Esophagus muscularis mucosa (tissue), 4 donors: ENCODE data around the gene UBASH3B. TPM values are rescaled to one million over a fixed set of nuclear protein-coding genes. Genes with fewer than 3 reads are reported as not detected.

Experiments
- DNase-seq: peaks from one replicate; pipeline ENCODE4 v3.0.0-alpha.2; 2017; ENCODE audit errors: extremely low spot score
- H3K27ac ChIP-seq, 4 donors: fragments of 200-600 bp; sonication (generic); replicated peaks in 1 of 4; 1 replicate in 3 of 4; 2 replicates in 1 of 4; pipeline ENCODE4 v1.5.1; 2016 to 2019; ENCODE audit warnings: mild to moderate bottlenecking in 1 of 4
- H3K27me3 ChIP-seq, 4 donors: fragments of 200-600 bp; sonication (generic); one replicate each; pipeline versions ENCODE4 v1.5.1 to v1.6.0; 2016 to 2019
- H3K36me3 ChIP-seq, 4 donors: fragments of 200-600 bp; sonication (generic); one replicate each; pipeline ENCODE4 v1.5.1; 2016 to 2019
- H3K4me1 ChIP-seq, 4 donors: fragments of 200-600 bp; sonication (generic); one replicate each; pipeline ENCODE4 v1.5.1; 2016 to 2019
- H3K4me3 ChIP-seq, 4 donors: fragments of 200-600 bp; sonication (generic); 1 replicate in 2 of 4; 2 replicates in 2 of 4; pipeline ENCODE4 v1.5.1; 2016 to 2019; ENCODE audit warnings: mild to moderate bottlenecking in 4 of 4, moderate library complexity in 1 of 4
- H3K9me3 ChIP-seq, 4 donors: fragments of 200-600 bp; sonication (generic); 1 replicate in 3 of 4; 2 replicates in 1 of 4; pipeline ENCODE4 v1.5.1; 2016 to 2019
- EP300 ChIP-seq: sonication (generic); formaldehyde crosslinking; IDR thresholded peaks from one replicate; pipeline ENCODE4 v1.6.1; 2017; ENCODE audit warnings: antibody characterized with exemption
- POLR2A ChIP-seq: fragments of 450-650 bp; IDR thresholded peaks from one replicate; pipeline ENCODE4 v1.6.1; 2017; ENCODE audit warnings: antibody characterized with exemption, moderate library complexity, mild to moderate bottlenecking, low read depth
- POLR2AphosphoS5 ChIP-seq, 2 donors: sonication (generic); formaldehyde crosslinking; IDR thresholded peaks; one replicate each; pipeline ENCODE4 v1.6.1; 2017; ENCODE audit warnings: antibody characterized with exemption in 2 of 2
- WGBS: methylation state at CpG from one replicate; pipeline ENCODE4 v1.1.5; 2018; 5-methylcytosine and 5-hydroxymethylcytosine counted together
- intact Hi-C: fragments of 100-400 bp; cut with DNase I; formaldehyde crosslinking; loops from one replicate; pipeline ENCODE4 v1.15.1; 2023
- total RNA-seq, 4 donors: library from RNA; depleted of rRNA; stranded (reverse); fragments of >200 nt; gene quantifications; one replicate each; pipeline versions ENCODE4 v1.1.0 to v1.2.1, GENCODE V29; 2016
- TF ChIP-seq, protein P1 (sequence below), 3 experiments: fragments of 200-600 bp in 2 of 3; fragments of 450-650 bp in 1 of 3; sonication (generic) in 2 of 3; IDR thresholded peaks; one replicate each; pipeline ENCODE4 v1.5.1; 2017 to 2019; ENCODE audit warnings: antibody characterized with exemption in 3 of 3, mild to moderate bottlenecking in 2 of 3, moderate library complexity in 1 of 3

The UBASH3B gene
- total RNA-seq, 4 donors from 2014 or later, result 0.42 to 6.8 (median 1.7) TPM

GRCh38 chr11:122833846-122834464, 178.4 kb downstream of the UBASH3B start:
- TF ChIP-seq EP300, result no peak
- TF ChIP-seq POLR2AphosphoS5 (IDR thresholded peaks at IDR 0.05), result no peak
- TF ChIP-seq, protein P1, sequence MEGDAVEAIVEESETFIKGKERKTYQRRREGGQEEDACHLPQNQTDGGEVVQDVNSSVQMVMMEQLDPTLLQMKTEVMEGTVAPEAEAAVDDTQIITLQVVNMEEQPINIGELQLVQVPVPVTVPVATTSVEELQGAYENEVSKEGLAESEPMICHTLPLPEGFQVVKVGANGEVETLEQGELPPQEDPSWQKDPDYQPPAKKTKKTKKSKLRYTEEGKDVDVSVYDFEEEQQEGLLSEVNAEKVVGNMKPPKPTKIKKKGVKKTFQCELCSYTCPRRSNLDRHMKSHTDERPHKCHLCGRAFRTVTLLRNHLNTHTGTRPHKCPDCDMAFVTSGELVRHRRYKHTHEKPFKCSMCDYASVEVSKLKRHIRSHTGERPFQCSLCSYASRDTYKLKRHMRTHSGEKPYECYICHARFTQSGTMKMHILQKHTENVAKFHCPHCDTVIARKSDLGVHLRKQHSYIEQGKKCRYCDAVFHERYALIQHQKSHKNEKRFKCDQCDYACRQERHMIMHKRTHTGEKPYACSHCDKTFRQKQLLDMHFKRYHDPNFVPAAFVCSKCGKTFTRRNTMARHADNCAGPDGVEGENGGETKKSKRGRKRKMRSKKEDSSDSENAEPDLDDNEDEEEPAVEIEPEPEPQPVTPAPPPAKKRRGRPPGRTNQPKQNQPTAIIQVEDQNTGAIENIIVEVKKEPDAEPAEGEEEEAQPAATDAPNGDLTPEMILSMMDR (IDR thresholded peaks at IDR 0.05), result no peak
- TF ChIP-seq POLR2A, result no peak
- no peak overlapping the region for H3K4me3 ChIP-seq
- intact Hi-C loops, result no loop called here
- 82% methylated on average over 7 of the region's 7 CpGs for WGBS
- H3K27ac ChIP-seq, result no peak overlapping the region
- H3K4me1 ChIP-seq, result no peaks in the 10 kb centered on the region
- no peaks in the 10 kb centered on the region for H3K27me3 ChIP-seq
- H3K9me3 ChIP-seq, result no peaks in the 10 kb centered on the region
- no peaks in the 10 kb centered on the region for H3K36me3 ChIP-seq
- no peak for DNase-seq

GRCh38 chr11:122836916-122837315, 181.4 kb downstream of the UBASH3B start:
- H3K9me3 ChIP-seq, result no peaks in the 10 kb centered on the region
- H3K36me3 ChIP-seq, result no peaks in the 10 kb centered on the region
- no peaks in the 10 kb centered on the region for H3K27me3 ChIP-seq
- H3K27ac ChIP-seq, result no peak overlapping the region
- DNase-seq, result no peak
- H3K4me1 ChIP-seq, result no peaks in the 10 kb centered on the region
- intact Hi-C loops, result no loop called here
- TF ChIP-seq POLR2A (no peak), POLR2AphosphoS5 (IDR thresholded peaks at IDR 0.05) (no peak), EP300 (no peak)
- H3K4me3 ChIP-seq, result no peak overlapping the region

DNA sequence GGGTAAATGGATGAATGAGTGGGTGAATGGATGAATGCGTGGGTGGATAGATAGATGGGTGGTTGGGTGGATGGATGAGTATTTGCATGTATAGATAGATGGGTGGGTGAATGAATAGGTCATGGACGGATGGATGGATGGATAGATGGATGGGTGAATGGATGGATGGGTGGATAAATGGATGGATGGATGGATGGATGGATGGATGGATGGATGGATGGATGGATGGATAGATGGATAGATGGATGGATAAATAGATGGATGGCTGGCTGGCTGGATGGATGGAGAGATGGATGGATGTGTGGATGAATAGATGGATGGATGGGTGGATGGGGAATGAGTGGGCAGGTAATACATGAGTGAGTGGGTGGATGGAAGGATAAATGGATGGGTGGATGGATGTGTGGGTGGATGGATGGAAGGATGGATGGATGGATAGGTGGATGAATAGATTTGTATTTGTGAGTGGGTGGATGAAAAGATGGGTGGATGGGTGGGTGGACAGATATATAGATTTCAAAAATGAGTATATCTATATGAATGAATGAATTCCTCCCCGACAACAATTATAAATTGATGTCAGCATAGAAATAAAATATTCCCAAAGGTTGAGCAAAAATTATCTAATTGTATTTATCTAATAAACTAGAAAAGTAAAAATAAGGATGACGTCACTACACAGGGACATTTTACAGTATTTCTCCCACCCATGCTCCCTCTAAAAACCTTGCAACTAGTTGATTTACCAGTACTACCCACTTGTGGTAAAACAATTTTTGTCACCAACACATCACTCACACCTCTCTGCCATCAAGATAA, 182.2 kb downstream of the UBASH3B start:
- no peak for TF ChIP-seq EP300
- TF ChIP-seq POLR2AphosphoS5 (IDR thresholded peaks at IDR 0.05), result no peak
- no peak for TF ChIP-seq POLR2A
- TF ChIP-seq, protein P1 (IDR thresholded peaks at IDR 0.05), result no peak
- Histone ChIP-seq H3K9me3 (no peaks in the 10 kb centered on the region), H3K36me3 (no peaks in the 10 kb centered on the region), H3K27ac (no peak overlapping the region), H3K27me3 (no peaks in the 10 kb centered on the region), H3K4me3 (no peak overlapping the region), H3K4me1 (no peaks in the 10 kb centered on the region)
- intact Hi-C loops, result no loop called here
- WGBS, result 84% methylated on average over 4 of the region's 4 CpGs
- DNase-seq, result no peak

DNA sequence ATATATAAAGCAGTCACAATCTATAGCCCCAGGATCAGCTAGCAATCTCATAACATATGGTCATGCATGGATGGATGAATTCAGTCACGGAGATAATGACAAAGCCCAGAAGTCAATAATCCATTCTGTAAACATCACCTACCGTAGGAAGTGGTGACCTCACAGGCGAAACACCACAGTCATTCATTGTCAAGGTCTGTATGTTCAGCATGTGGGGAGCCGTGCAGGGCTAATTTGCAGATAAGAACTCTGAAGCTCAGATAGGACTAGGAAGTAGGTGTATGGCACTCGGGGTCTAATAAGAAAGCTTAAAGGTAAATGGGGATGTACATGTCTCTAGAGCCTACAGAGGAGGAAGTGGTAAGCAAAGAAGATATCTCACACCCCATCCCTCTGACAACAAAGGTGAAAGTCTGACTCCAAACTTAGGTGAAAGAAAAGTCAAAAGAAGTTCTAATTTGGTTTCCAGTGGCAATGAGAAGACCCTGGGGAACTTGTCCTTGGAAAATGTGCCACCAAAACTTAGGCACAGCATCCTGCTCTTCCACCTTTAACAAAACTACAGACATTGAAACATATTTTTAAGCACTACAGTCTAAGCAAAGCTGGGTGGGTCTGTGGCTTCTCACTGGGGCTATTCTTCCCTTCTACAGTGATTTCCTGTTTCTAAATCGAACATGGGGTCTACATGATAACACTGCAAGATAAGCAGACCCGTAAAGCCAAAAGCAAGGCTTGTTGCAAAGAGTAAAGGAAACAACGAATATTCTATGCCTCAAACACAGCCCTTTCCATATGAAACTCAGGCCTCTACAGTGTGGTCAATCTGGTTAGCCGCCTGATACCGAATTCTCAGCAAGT, 188.0 kb downstream of the UBASH3B start:
- DNase-seq, result peak; percentile 66
- H3K36me3 ChIP-seq, result no peaks in the 10 kb centered on the region
- intact Hi-C loops, result no loop called here
- no peaks in the 10 kb centered on the region for H3K27me3 ChIP-seq
- TF ChIP-seq POLR2A (no peak), EP300 (no peak), POLR2AphosphoS5 (IDR thresholded peaks at IDR 0.05) (no peak)
- TF ChIP-seq, protein P1 (IDR thresholded peaks at IDR 0.05), result no peak
- H3K27ac ChIP-seq, result no peak overlapping the region
- 66% methylated on average over 10 of the region's 10 CpGs for WGBS
- no peak overlapping the region for H3K4me3 ChIP-seq
- no peaks in the 10 kb centered on the region for H3K4me1 ChIP-seq
- no peaks in the 10 kb centered on the region for H3K9me3 ChIP-seq

DNA sequence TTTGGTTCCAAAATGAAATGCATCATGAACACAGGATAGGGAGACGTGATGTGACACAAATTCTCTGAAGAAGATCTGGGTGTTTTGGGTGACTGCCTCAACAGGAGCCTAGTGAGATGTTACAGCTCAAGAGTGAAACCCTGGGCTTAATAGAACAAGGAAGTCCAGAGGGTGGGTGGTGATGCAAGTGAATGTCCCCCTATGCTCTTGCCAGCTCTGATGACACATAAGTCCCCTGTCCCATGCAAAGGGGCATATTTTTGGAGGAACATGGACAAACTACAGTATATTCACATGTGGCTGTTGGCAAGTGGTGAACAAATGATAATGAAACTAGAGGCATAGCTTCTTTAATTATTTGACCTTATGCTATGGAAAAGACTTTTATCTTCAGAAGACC, 191.9 kb downstream of the UBASH3B start:
- no peak for DNase-seq
- peaks cover 0 to 17% (median 0%) of the 10 kb centered on the region in 4 donors for H3K27me3 ChIP-seq
- WGBS, result 100% methylated on average over 1 of the region's 1 CpG
- H3K4me1 ChIP-seq, result no peaks in the 10 kb centered on the region
- H3K27ac ChIP-seq, result no peak overlapping the region
- no peaks in the 10 kb centered on the region for H3K9me3 ChIP-seq
- TF ChIP-seq, protein P1 (IDR thresholded peaks at IDR 0.05), result no peak
- TF ChIP-seq POLR2AphosphoS5 (IDR thresholded peaks at IDR 0.05), result no peak
- no peak for TF ChIP-seq POLR2A
- no peak for TF ChIP-seq EP300
- no peaks in the 10 kb centered on the region for H3K36me3 ChIP-seq
- intact Hi-C loops, result no loop called here
- no peak overlapping the region for H3K4me3 ChIP-seq
